Stimulated activated CD8-positive, alpha-beta memory T cell treated with anti-CD3 and anti-CD28 coated beads, Interleukin-15, amount 100 ng/mL, for 4 hours (primary cell): Measurements from ENCODE around the gene ITPRID2.

Experiments
- DNase-seq, 2 donors: peaks; one replicate each; pipeline ENCODE4 v3.0.0-alpha.2; 2020; ENCODE audit warnings: low read depth in 2 of 2

ITPRID2 gene

GRCh38 chr2:181882246-181883020 is 9.1 kb upstream of the ITPRID2 start:
- no peak for DNase-seq

- DNase-seq, result no peak
Observed at GRCh38 chr2:181884601-181885000, 6.9 kb upstream of the ITPRID2 start.

DNA sequence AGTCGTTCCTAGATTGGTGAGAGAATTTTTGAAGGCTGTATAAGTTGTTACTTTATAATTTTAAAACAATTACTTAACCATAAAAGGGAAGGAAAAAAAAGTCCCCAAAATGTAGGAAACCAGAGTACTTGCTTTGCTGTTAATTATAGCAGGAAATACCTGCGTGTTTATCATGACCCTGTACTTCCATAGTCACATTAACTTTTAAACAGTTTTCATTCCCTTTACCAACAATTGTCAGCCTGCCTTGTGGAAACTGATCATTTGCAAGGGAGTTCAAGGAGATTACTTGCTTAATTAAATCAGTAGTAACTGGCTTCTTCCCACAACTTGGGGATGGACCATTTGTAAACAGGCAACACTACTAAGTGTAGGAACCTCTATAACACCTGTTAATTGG is 6.4 kb upstream of the ITPRID2 start:
- DNase-seq, result no peak

DNA sequence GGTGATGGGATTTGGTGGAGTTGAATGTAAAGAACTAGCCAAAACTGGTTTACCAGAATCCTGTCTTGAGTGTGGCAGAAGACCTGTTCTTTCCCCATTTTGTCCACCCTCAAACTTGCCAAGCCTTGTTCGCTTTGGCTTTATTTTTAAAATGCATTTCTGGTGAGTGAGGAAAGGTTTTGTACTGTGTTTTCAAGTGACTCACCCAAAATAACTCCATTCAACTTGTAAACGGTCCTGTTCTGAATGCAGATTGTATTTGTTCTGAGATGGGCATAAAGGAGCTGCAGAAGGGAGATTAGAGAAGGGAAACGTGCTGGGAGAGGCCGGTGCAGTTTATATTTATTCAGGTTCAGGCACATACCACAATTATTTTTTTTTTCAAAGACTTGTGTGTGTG is 5.3 kb upstream of the ITPRID2 start:
- no peak for DNase-seq

- DNase-seq, result no peak
Observed at GRCh38 chr2:181887045-181887444, 4.5 kb upstream of the ITPRID2 start.

GRCh38 chr2:181889776-181890175 is 1.8 kb upstream of the ITPRID2 start:
- no peak for DNase-seq

DNA sequence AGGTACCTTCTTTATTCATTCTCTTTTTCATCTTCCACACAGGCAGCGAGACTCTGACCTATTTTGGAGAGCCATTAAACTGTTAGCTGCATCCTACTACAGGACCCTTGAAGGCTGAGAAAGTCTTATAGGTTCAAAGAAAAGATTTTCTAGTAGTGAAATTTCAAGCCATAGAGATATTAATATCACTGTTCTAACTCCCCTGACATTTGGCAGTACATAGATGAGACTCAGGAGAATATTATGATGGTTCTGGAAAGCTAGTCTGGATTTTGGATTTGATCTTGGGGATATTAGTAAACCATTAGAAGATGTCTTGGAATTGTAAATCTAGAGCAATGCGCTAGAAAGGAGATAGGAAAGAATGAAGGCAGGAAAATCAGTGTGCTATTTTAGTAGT is 1.3 kb upstream of the ITPRID2 start:
- no peak for DNase-seq

DNA sequence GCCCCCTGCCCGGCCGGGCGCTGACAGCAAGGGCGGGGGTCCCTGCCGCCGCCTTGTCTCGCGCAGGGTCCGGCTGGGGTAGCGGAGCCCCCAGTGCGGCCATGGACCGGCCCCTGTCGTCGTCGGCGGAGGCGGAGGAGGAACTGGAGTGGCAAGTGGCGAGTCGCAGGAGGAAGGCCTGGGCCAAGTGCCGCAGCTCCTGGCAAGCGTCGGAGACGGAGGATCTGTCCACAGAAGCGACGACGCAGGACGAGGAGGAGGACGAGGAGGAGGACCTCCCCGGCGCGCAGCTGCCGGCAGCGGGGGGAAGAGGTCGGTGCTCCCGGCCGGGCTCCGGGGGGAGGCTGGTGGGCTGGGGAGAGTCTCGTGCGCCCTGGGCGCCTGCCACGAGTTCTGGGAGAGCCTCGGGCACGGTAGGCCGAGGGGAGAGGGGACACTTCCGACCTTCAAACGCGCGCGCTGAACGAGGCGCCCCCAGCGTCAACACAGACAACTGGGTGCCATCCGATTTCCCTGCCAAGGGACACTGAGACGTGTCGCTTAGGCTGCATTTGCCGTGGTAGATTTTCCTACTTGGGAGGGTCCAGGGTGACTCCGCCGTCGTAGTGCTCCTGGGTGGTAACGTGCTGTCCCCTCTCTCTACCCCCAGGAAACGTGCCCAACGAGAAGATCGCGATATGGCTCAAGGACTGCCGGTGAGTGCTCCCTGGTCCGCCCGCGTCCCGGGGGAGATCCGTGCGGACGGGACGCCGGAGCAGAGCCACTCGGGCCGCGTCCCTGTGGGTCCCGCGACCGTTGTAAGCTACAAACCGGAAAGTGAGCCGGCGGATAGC is 652 bp downstream of the ITPRID2 start:
- DNase-seq, result peak; percentile 27 to 34

DNA sequence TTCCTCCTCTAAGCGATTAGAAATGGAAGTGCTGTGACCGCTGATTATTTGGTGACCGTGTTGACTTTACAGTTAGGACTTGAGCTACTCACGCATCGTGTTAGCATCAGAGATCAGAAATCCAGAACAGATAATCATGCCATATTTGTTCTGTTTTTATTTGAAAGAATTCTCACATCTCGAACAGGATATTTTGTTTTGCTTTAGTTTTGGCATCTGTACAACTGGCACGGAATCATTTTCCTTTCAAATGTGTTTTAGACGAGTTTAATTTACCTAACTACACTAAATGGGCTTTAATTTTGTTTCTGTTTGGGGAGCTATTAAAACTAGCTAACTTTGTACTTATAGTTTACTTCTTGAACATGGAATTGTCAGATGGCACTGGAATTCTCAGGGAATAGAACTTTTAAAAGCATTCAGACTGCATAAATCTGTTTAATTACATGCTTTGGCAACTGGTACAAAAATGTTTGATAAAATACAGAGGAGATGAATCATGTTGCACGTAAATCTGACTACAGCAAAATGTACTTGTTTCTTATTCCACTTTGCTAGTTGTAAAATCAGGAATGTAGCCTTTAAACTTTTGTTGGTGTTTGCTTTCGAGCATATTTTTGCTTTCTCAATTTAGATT is 1.4 kb downstream of the ITPRID2 start:
- DNase-seq, result no peak

GRCh38 chr2:181894381-181894780 is 2.9 kb downstream of the ITPRID2 start:
- no peak for DNase-seq

DNA sequence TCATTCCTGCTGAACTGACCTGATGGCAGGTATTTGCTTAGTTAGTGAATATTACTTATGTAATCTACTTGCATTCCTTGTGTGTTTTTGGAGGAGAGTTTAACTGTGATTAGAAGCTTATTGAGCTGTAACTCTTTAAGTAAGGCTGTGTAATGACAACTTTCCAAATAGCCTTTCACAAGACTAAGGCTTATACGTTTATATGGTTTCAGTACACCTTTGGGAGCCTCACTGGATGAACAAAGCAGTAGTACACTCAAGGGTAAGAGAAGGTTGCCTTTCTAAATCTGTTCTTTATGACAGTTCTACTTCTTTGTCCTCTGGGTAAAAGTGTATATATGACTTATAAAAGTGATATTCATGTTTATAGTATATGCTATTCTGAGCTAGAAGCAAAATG is 4.3 kb downstream of the ITPRID2 start:
- DNase-seq, result no peak

DNA sequence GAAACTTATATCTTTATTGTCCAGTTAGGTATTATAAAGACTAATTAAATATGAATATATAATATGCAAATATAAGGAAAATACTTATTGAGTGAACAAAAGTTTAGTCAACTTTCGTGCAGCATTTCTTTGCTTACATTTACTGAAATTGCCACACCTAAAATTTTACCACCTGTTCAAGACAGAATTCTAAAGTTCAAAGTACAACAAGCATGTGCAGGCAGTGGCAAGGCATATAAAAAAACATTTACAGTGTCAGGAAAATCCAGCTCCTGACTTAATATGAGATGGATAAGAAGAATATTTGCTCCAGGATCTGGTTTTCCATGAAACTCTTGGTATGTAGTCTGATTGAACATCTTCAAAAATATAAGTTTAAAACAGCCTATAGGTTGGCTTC is 4.8 kb downstream of the ITPRID2 start:
- DNase-seq, result no peak

- DNase-seq, result no peak
Observed at GRCh38 chr2:181900007-181900651, 8.6 kb downstream of the ITPRID2 start.

DNA sequence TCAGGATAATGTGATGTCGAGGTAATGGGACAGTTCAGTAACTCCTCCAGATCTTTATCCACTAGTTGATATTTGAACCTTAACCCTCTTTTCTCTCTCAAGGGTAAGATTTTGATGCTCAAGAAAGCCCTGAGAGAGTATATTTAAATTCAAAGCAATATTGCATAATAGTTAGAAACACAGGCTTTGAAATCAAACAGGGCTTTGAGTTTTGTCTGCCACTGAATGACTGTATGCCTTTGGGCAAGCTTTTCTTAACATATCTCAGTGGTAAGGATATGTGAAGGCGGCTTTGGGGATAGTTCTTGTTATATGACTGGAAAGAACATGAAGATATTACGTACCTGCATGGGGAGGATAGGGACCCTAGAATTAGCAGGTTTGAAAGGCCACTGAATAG is 11.1 kb downstream of the ITPRID2 start:
- no peak for DNase-seq

DNA sequence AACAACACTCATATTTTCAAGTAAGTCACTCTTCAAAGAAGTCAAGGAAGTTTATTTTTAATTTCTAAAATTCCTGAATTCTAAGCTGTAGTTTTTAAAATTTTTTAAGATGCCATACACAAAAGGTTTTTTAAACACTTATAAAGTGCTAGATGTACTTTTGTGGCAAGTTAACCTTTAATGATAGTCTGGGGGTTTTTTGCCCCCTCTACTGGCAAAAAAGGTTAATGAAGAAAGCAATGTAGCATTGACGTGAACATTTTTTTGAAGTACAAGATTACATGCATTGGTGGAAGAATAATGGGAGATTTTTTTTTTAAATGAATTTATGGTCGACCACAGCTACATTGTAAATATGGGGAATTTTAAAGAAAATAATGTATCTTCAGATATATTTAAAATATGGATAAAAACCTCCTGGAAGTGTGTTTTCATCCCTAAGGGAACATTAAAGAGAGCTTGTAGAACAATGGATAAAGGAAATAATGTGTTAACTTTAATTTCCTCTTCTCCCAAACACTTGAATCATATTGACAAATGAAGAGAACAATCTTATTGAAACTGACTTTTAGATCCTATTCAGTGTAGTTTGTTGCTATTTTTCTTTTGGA is 12.6 kb downstream of the ITPRID2 start:
- DNase-seq, result no peak

DNA sequence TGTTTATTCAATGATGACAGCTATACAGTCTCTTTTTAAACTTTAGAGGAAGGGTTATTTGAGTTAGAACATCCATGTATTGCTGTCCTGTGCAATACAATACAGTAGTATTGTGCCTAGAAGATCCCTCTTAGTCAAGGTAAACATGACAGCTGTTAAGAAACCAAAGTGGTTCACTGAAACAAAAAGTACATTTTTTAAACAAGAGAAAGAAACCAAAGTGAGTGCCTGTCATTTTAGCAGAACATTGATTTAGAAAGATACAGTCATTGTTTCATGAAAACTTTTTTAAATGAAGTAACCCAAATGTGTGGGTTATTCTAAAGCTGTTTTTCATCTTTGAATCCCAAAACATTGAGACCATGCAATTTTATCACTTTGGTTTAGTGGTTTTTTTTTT is 15.5 kb downstream of the ITPRID2 start:
- no peak for DNase-seq

DNA sequence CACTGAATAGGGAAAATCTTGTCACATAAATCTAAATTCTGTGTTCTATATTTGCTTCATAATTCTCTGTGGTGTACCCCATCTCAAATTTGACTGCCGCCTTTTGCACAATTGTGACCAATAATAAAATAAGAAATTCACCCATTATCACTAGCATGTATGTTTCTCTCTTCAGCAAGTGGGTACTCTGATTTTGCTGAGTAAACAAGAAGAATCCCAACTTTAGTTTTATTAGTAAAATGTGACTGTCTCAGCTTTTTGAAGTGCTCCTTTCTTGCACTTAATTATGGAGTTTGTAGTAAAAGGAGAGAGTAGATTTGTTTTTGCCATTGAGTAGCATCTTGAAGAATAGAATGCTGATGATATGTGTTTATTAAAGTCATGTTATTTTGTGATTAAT is 16.1 kb downstream of the ITPRID2 start:
- DNase-seq, result no peak

GRCh38 chr2:181910028-181910831 is 18.7 kb downstream of the ITPRID2 start:
- no peak for DNase-seq

- no peak for DNase-seq
Observed at GRCh38 chr2:181911830-181912229, 20.3 kb downstream of the ITPRID2 start.

DNA sequence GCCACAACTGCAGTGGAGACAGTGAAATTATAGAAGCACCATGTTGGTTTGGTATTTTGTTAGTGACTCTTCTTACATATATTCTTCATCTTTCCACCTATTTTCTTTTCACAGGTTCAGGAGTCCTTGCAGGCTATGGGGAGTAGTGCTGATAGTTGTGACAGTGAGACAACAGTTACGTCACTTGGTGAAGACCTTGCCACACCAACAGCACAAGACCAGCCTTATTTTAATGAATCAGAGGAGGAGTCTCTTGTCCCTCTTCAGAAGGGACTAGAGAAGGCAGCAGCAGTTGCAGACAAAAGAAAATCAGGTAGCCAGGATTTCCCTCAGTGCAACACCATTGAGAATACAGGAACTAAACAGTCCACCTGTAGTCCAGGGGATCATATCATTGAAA is 23.6 kb downstream of the ITPRID2 start:
- no peak for DNase-seq
